HFF-Myc (cell line): ENCODE data around the gene DAGLA.

Experiments used
- DNase-seq: peaks from one replicate; pipeline ENCODE4 v3.0.0-alpha.2; 2011; ENCODE audit warnings: low read depth; ENCODE audit errors: extremely low read depth
- H3K4me3 ChIP-seq: replicated peaks from 2 replicates; pipeline ENCODE4 v1.5.1; 2011; ENCODE audit warnings: low read depth, mild to moderate bottlenecking, control low read depth, low read length
- TF ChIP-seq, protein P1 (sequence below): IDR thresholded peaks from 2 replicates; pipeline ENCODE4 v1.5.1; 2012; ENCODE audit warnings: mild to moderate bottlenecking, low read depth, low read length, control low read depth; ENCODE audit errors: missing control alignments

DAGLA gene

DNA sequence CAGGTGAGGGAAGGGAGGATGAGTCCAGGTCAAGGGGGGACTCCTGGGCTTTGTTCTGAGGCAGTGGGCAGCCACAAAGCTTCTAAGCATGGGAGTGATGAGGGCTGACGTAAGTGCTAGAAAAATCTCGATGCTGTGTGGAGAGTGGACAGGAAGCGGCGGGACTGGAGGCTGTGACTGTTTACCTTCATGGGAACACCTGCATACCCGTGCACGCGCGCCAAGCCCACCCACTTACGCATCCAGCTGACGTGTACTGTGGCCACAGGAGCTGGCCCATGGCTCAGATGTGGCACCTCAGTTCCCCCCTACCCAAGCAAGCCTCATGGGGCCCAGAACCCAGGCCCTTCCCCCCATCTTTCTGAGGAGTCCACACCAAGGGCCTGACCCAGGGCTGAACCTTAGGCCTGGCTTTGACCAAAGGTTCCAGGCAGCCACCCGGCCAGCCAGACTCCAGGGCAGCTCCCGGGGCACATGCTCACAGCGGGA is 86.2 kb downstream of the DAGLA start:
- no peak for DNase-seq
- H3K4me3 ChIP-seq: no peak overlapping the region
- TF ChIP-seq, protein P1, sequence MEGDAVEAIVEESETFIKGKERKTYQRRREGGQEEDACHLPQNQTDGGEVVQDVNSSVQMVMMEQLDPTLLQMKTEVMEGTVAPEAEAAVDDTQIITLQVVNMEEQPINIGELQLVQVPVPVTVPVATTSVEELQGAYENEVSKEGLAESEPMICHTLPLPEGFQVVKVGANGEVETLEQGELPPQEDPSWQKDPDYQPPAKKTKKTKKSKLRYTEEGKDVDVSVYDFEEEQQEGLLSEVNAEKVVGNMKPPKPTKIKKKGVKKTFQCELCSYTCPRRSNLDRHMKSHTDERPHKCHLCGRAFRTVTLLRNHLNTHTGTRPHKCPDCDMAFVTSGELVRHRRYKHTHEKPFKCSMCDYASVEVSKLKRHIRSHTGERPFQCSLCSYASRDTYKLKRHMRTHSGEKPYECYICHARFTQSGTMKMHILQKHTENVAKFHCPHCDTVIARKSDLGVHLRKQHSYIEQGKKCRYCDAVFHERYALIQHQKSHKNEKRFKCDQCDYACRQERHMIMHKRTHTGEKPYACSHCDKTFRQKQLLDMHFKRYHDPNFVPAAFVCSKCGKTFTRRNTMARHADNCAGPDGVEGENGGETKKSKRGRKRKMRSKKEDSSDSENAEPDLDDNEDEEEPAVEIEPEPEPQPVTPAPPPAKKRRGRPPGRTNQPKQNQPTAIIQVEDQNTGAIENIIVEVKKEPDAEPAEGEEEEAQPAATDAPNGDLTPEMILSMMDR: no peak

DNA sequence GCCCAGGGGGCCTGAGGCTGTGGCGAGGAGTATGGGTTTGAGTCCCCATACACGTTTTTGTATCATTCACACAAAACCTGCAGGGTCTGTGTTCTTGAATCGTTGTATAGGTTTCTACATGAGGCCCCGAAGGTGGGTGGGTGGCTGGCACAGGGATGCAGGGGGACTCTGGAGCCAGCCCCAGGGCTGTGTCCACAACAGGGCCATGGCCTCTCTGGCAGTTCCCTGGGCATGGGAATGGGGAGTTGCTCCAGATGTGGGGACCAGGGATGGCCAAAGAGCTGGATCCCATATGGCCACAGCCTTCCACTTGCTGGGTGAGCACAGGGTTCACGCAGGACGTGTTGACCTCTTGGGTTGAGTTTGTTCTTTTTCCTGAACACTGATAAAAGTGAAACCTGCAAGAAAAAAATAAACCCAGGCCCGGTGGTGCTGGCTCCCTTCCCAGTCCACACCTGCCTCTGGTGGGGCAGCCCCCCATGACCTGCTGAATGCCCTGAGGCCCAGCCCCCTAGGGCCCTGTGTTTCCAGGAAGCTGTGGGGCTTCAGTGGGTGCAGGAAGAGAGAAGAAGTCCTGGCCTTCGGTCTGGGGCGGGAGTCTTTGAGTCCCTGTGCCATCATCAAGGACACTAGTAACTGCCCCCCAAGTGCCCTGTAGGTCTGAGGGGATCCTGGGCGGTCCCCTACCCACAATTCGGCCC is 88.3 kb downstream of the DAGLA start:
- DNase-seq: no peak
- TF ChIP-seq, protein P1: no peak
- no peak overlapping the region for H3K4me3 ChIP-seq

DNA sequence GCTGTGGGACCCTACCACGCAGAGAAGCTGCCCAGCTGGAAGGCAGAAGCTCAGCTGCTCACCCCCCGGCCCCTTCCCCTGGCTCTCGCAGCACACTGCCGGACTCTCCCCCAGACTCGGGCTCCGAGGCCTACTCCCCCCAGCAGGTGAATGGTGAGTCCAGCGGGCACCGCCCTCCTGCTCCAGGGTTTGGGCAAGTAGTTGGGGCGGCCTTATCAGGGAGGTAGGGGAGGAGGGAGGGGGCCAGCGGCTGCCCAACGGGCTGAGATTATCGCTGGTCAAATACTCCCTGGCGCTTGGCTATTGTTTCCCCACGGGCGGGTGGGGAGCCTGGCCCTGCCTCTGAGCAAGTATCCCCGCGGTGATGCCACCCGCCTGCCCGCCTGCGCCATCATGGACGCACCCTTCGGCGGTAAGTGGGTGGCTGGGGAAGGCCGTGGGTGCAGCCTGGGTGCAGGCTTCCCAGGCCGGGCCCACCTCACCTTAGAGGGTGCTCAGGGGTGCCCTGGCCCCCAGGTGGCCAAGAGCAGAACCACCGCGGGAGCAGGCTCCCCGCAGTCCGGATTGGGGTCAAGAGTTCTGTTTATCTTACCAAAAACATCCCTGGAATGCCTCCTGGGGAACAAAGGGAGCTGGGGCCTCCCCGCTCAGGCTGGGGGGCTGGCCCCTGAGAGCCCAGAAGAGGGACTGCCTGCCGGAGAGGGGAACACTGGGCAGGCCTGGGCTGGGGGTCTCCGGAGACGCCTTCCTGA is 89.2 kb downstream of the DAGLA start:
- DNase-seq: no peak
- no peak overlapping the region for H3K4me3 ChIP-seq
- TF ChIP-seq, protein P1: peak; percentile 12

DNA sequence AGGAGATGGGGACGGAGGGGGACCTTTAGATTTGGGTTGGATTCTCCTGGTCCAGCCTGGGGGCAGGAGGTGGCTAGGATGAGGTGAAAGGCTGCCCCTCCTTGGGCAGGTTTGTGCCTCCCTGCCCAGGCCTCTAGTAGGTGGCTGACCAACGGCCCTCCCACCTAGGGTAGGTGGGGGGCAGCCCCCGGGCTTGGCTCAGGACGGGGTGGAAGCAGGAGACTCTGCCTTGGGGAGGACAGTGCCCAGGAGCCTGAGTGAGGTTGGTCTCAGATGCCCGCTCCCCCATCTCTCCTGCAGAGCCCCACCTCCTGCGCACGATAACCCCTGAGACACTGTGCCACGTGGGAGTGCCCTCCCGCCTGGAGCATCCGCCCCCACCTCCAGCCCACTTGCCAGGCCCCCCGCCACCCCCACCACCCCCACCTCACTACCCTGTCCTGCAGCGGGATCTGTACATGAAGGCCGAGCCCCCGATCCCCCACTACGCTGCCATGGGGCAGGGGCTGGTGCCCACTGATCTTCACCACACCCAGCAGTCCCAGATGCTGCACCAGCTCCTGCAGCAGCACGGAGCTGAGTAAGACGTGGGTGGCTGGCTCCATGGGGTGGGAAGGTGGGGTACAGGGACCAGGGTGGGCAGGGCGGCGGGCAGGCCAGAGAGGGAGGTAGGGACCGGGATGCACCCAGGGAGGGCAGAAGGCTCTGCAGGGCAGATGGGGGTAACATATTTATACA is 89.9 kb downstream of the DAGLA start:
- H3K4me3 ChIP-seq: no peak overlapping the region
- TF ChIP-seq, protein P1: no peak
- no peak for DNase-seq

DNA sequence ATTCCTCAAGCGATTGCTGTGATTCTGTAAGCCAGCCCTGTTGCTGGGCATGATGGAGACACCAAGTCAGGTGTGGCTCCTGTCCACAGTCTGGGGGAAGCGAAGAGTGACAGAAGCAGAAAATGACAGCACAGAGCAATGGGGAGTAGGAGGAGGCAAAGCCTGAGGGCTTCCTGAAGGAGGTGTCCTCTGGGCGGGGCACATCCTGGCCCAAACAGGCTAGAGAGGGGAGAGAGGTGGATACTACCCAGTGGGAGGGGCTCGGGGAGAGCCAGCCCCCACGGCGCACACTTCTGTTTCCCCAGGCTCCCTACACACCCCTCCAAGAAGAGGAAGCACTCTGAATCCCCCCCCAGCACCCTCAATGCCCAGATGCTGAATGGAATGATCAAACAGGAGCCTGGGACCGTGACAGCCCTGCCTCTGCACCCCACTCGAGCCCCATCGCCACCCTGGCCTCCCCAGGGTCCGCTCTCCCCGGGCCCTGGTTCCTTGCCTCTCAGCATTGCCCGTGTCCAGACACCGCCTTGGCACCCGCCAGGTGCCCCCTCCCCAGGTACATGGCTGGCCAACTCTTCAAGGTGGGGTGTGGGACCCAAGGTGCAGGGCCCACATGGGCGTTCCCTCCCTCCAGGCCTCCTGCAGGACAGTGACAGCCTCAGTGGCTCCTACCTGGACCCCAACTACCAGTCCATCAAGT is 91.2 kb downstream of the DAGLA start:
- DNase-seq: no peak
- TF ChIP-seq, protein P1: no peak
- no peak overlapping the region for H3K4me3 ChIP-seq

DNA sequence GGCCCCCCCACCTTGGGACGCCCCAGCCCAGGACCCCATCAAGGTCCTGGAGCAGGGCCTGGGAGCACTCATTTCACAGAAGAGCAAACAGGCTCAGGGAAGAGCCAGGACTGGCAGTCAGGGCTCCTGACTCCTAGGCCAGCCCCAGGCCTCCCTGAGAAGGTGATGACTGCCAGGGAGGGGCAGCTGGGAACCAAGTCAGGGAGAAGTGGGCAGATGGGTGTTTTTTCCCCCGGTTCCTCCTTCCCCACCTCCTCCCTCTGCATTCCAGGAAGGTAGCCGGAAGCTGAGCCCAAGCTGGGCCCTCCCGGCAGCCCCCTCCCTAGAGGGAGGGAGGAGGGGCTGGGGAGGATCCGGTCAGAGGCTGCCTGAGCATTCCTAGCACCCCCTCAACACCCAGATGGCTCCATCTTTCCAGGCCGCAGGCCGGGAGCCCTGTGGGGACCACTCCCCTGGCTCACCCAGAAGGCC is 91.8 kb downstream of the DAGLA start:
- TF ChIP-seq, protein P1: no peak
- no peak for DNase-seq
- no peak overlapping the region for H3K4me3 ChIP-seq
